PFSK-1 (cell line): ENCODE results near the gene DOCK9.

Experiments used
- POLR2AphosphoS5 ChIP-seq: IDR thresholded peaks from 2 replicates; pipeline ENCODE4 v1.6.1; 2012; ENCODE audit warnings: low read depth, mild to moderate bottlenecking, control low read depth, low read length, moderate library complexity
- TF ChIP-seq, protein P1 (sequence below), 2 experiments: IDR thresholded peaks; 2 replicates each; pipeline versions ENCODE4 v1.6.1 to v1.8.0; 2011 to 2012; ENCODE audit warnings: low read depth in 2 of 2, low read length in 2 of 2, control low read depth in 1 of 2, inconsistent platforms in 1 of 2, mild to moderate bottlenecking in 1 of 2, moderate library complexity in 1 of 2; ENCODE audit not compliant: insufficient read depth in 1 of 2

DNA sequence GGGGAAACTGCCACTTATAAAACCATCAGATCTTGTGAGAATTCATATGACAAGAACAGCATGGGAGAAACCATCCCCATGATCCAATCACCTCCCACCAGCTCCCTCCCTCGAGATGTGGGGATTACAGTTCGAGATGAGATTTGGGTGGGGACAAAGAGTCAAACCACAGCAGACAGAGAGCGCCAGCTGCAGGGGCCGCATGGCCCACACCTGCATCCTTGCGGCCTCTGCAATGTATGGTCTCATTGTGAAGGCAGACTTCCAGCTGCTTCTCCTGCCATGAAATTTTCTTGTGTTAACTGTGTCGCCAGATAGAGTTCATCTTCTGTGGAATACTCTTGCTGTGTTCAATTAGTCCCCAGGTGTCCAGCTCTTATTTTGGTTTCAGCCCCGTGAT, 208.1 kb downstream of the DOCK9 start:
- TF ChIP-seq, protein P1, sequence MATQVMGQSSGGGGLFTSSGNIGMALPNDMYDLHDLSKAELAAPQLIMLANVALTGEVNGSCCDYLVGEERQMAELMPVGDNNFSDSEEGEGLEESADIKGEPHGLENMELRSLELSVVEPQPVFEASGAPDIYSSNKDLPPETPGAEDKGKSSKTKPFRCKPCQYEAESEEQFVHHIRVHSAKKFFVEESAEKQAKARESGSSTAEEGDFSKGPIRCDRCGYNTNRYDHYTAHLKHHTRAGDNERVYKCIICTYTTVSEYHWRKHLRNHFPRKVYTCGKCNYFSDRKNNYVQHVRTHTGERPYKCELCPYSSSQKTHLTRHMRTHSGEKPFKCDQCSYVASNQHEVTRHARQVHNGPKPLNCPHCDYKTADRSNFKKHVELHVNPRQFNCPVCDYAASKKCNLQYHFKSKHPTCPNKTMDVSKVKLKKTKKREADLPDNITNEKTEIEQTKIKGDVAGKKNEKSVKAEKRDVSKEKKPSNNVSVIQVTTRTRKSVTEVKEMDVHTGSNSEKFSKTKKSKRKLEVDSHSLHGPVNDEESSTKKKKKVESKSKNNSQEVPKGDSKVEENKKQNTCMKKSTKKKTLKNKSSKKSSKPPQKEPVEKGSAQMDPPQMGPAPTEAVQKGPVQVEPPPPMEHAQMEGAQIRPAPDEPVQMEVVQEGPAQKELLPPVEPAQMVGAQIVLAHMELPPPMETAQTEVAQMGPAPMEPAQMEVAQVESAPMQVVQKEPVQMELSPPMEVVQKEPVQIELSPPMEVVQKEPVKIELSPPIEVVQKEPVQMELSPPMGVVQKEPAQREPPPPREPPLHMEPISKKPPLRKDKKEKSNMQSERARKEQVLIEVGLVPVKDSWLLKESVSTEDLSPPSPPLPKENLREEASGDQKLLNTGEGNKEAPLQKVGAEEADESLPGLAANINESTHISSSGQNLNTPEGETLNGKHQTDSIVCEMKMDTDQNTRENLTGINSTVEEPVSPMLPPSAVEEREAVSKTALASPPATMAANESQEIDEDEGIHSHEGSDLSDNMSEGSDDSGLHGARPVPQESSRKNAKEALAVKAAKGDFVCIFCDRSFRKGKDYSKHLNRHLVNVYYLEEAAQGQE (IDR thresholded peaks at IDR 0.05; ENCODE audit: insufficient read depth in 1 of 2, low read depth in 2 of 2, low read length in 2 of 2): no peak
- TF ChIP-seq POLR2AphosphoS5: no peak
